Right atrium auricular region (tissue), 2 donors: ENCODE data around the gene RBMS1. TPM values are rescaled to one million over a fixed set of nuclear protein-coding genes. Genes with fewer than 3 reads are reported as not detected.

Source experiments
- DNase-seq: peaks from one replicate; pipeline ENCODE4 v3.0.0-alpha.2; 2019; ENCODE audit warnings: low spot score
- H3K27ac ChIP-seq, 2 donors: fragments of 200-600 bp; sonication (generic); 1 replicate in 1 of 2; 2 replicates in 1 of 2; pipeline ENCODE4 v1.5.1; 2016 to 2019
- H3K27me3 ChIP-seq, 2 donors: fragments of 200-600 bp; sonication (generic); one replicate each; pipeline versions ENCODE4 v1.5.1 to v1.6.0; 2017 to 2019
- H3K36me3 ChIP-seq: fragments of 200-600 bp; sonication (generic); one replicate; pipeline ENCODE4 v1.5.1; 2016
- H3K4me1 ChIP-seq, 2 donors: fragments of 200-600 bp; sonication (generic); one replicate each; pipeline versions ENCODE4 v1.5.1 to v1.6.0; 2017 to 2019
- H3K4me3 ChIP-seq, 2 donors: fragments of 200-600 bp; sonication (generic); 1 replicate in 1 of 2; 2 replicates in 1 of 2; pipeline ENCODE4 v1.5.1; 2017 to 2019; ENCODE audit warnings: mild to moderate bottlenecking in 1 of 2, moderate library complexity in 1 of 2
- H3K9me3 ChIP-seq, 2 donors: fragments of 200-600 bp; sonication (generic); one replicate each; pipeline ENCODE4 v1.5.1; 2019
- CTCF ChIP-seq, 2 donors: fragments of 200-600 bp; sonication (generic); IDR thresholded peaks; one replicate each; pipeline ENCODE4 v1.5.1; 2019; ENCODE audit warnings: antibody characterized with exemption in 2 of 2
- total RNA-seq, 2 donors: library from RNA; depleted of rRNA; stranded (reverse); fragments of >200 nt; gene quantifications; one replicate each; pipeline ENCODE4 v1.1.0, GENCODE V29; 2016

Gene RBMS1
- total RNA-seq, 2 donors from 2014 or later, result 52.3 to 57.0 TPM

GRCh38 chr2:160469621-160470204, 23.9 kb downstream of the RBMS1 start:
- no peak for DNase-seq
- no peaks in the 10 kb centered on the region for H3K36me3 ChIP-seq
- no peaks in the 10 kb centered on the region for H3K9me3 ChIP-seq
- no peak for TF ChIP-seq CTCF (IDR thresholded peaks at IDR 0.05)
- no peak overlapping the region for H3K4me3 ChIP-seq
- H3K4me1 ChIP-seq, result peaks cover 0 to 60% of the 10 kb centered on the region in 2 donors
- peak overlapping the region; percentile 46 to 56 for H3K27ac ChIP-seq
- no peaks in the 10 kb centered on the region for H3K27me3 ChIP-seq

GRCh38 chr2:160469164-160469563, 24.4 kb downstream of the RBMS1 start:
- H3K4me1 ChIP-seq, result peaks cover 0 to 59% of the 10 kb centered on the region in 2 donors

GRCh38 chr2:160467086-160467485, 26.5 kb downstream of the RBMS1 start:
- Histone ChIP-seq H3K27me3 (no peaks in the 10 kb centered on the region), H3K27ac (no peak overlapping the region), H3K9me3 (no peaks in the 10 kb centered on the region), H3K4me3 (no peak overlapping the region), H3K36me3 (no peaks in the 10 kb centered on the region), H3K4me1 (peaks cover 0 to 42% of the 10 kb centered on the region in 2 donors)
- DNase-seq, result no peak
- TF ChIP-seq CTCF (IDR thresholded peaks at IDR 0.05), result no peak

More at GRCh38 chr2:160469164-160469563, 24.4 kb downstream of the RBMS1 start:
- H3K4me3 ChIP-seq, result no peak overlapping the region
- peak overlapping the region; percentile 46 to 56 for H3K27ac ChIP-seq
- no peak for DNase-seq
- no peaks in the 10 kb centered on the region for H3K9me3 ChIP-seq
- no peak for TF ChIP-seq CTCF (IDR thresholded peaks at IDR 0.05)
- H3K27me3 ChIP-seq, result no peaks in the 10 kb centered on the region
- H3K36me3 ChIP-seq, result no peaks in the 10 kb centered on the region

GRCh38 chr2:160465406-160465805, 28.2 kb downstream of the RBMS1 start:
- no peak for DNase-seq
- Histone ChIP-seq H3K9me3 (no peaks in the 10 kb centered on the region), H3K27ac (no peak overlapping the region), H3K27me3 (no peaks in the 10 kb centered on the region), H3K36me3 (no peaks in the 10 kb centered on the region), H3K4me3 (no peak overlapping the region), H3K4me1 (peaks cover 0 to 32% of the 10 kb centered on the region in 2 donors)
- TF ChIP-seq CTCF (IDR thresholded peaks at IDR 0.05), result no peak

- H3K27ac ChIP-seq, result no peak overlapping the region
- H3K27me3 ChIP-seq, result no peaks in the 10 kb centered on the region
- no peak for DNase-seq
- no peaks in the 10 kb centered on the region for H3K9me3 ChIP-seq
- H3K36me3 ChIP-seq, result no peaks in the 10 kb centered on the region
- H3K4me1 ChIP-seq, result peaks cover 0 to 34% of the 10 kb centered on the region in 2 donors
- no peak for TF ChIP-seq CTCF (IDR thresholded peaks at IDR 0.05)
- no peak overlapping the region for H3K4me3 ChIP-seq
Observed at GRCh38 chr2:160465002-160465401, 28.6 kb downstream of the RBMS1 start.

- H3K4me3 ChIP-seq, result no peak overlapping the region
- DNase-seq, result no peak
- H3K27me3 ChIP-seq, result no peaks in the 10 kb centered on the region
- no peak overlapping the region for H3K27ac ChIP-seq
- no peaks in the 10 kb centered on the region for H3K36me3 ChIP-seq
- TF ChIP-seq CTCF (IDR thresholded peaks at IDR 0.05), result no peak
- no peaks in the 10 kb centered on the region for H3K9me3 ChIP-seq
- peaks cover 0 to 36% of the 10 kb centered on the region in 2 donors for H3K4me1 ChIP-seq
Observed at GRCh38 chr2:160464017-160464416, 29.6 kb downstream of the RBMS1 start.
